PC-9 (cell line): ENCODE results near the gene ZNF438. TPM values are rescaled to one million over a fixed set of nuclear protein-coding genes. Genes with fewer than 3 reads are reported as not detected.
"Not testable (repeated sequence)": the region's sequence is repeated elsewhere in the genome, so short reads cannot be mapped to it uniquely, and the experiment has no call there.

Source experiments
- BruUV-seq: library from RNA; stranded (reverse); fragments of 400-500 nt; replicated peaks from 2 replicates; lab custom pipeline; 2021; lab: Mats Ljungman, UMichigan
- CTCF ChIA-PET: fragments of 300-600 bp; sonication (Branson Sonifier 250); formaldehyde crosslinking; loops from one replicate; lab custom pipeline; 2022; ENCODE audit warnings: antibody characterized with exemption; lab: Charles Lee
- POLR2A ChIA-PET: fragments of 300-600 bp; sonication (Branson Sonifier 250); formaldehyde crosslinking; loops from one replicate; lab custom pipeline; 2022; ENCODE audit warnings: antibody characterized with exemption; ENCODE audit not compliant: unreplicated experiment; lab: Charles Lee
- DNase-seq, 2 experiments: peaks; one replicate each; pipeline versions ENCODE4 v3.0.0 to v3.0.0-alpha.2; 2015 to 2022; ENCODE audit warnings: mixed read lengths in 1 of 2
- H2AFZ ChIP-seq: fragments of 200-600 bp; sonication (generic); 2 replicates; pipeline ENCODE4 v1.8.1; 2017; ENCODE audit warnings: antibody characterized with exemption
- H3F3A ChIP-seq: fragments of 200-600 bp; sonication (generic); 2 replicates; pipeline ENCODE4 v1.8.1; 2017; ENCODE audit warnings: antibody characterized with exemption, mild to moderate bottlenecking, low read depth; ENCODE audit not compliant: insufficient read depth
- H3K27ac ChIP-seq: fragments of 200-600 bp; sonication (generic); 2 replicates; pipeline ENCODE4 v1.6.1; 2016; ENCODE audit warnings: mixed run types
- H3K27me3 ChIP-seq: fragments of 200-600 bp; sonication (generic); 2 replicates; pipeline ENCODE4 v1.6.1; 2016; ENCODE audit warnings: low read depth, mixed run types; ENCODE audit not compliant: insufficient read depth
- H3K36me3 ChIP-seq: fragments of 200-600 bp; sonication (generic); 2 replicates; pipeline ENCODE4 v1.6.1; 2016; ENCODE audit warnings: low read depth, mixed run types
- H3K4me1 ChIP-seq: fragments of 200-600 bp; sonication (generic); replicated peaks from 2 replicates; pipeline ENCODE4 v1.6.1; 2016; ENCODE audit warnings: mixed run types; ENCODE audit not compliant: insufficient read depth
- H3K4me2 ChIP-seq: fragments of 200-600 bp; sonication (generic); 2 replicates; pipeline ENCODE4 v1.6.1; 2017; ENCODE audit warnings: mixed run types
- H3K4me3 ChIP-seq: fragments of 200-600 bp; sonication (generic); 2 replicates; pipeline ENCODE4 v1.6.1; 2016; ENCODE audit warnings: mixed run types
- H3K79me2 ChIP-seq: fragments of 200-600 bp; sonication (generic); 2 replicates; pipeline ENCODE4 v1.6.1; 2017; ENCODE audit warnings: low read depth, mixed run types
- H3K9me2 ChIP-seq: fragments of 200-600 bp; sonication (generic); 2 replicates; pipeline ENCODE4 v1.8.1; 2017; ENCODE audit warnings: mild to moderate bottlenecking; ENCODE audit not compliant: insufficient read depth
- H3K9me3 ChIP-seq: fragments of 200-600 bp; sonication (generic); 2 replicates; pipeline ENCODE4 v1.8.1; 2016; ENCODE audit warnings: low read depth; ENCODE audit not compliant: insufficient read depth
- H4K20me1 ChIP-seq: fragments of 200-600 bp; sonication (generic); 2 replicates; pipeline ENCODE4 v1.8.1; 2017; ENCODE audit not compliant: insufficient read depth
- EZH2 ChIP-seq: fragments of 200-600 bp; sonication (generic); IDR thresholded peaks from 2 replicates; pipeline ENCODE4 v1.8.0; 2017; ENCODE audit warnings: antibody characterized with exemption, low read depth
- intact Hi-C: fragments of 100-400 bp; cut with micrococcal nuclease; formaldehyde crosslinking; loops from one replicate; pipeline ENCODE4 v1.10.0; 2022; ENCODE audit not compliant: unreplicated experiment
- total RNA-seq: library from RNA; stranded (reverse); gene quantifications from 2 replicates; pipeline ENCODE4 v1.2.3, GENCODE V29; 2021
- TF ChIP-seq, protein P1 (sequence below): fragments of 200-600 bp; sonication (generic); conservative IDR thresholded peaks from 2 replicates; pipeline ENCODE4 v1.6.1; 2017; ENCODE audit warnings: mixed run types, antibody characterized with exemption, mild to moderate bottlenecking, moderate library complexity

Gene ZNF438
- total RNA-seq, 1 experiment from 2014 or later, result 4.7 TPM

DNA sequence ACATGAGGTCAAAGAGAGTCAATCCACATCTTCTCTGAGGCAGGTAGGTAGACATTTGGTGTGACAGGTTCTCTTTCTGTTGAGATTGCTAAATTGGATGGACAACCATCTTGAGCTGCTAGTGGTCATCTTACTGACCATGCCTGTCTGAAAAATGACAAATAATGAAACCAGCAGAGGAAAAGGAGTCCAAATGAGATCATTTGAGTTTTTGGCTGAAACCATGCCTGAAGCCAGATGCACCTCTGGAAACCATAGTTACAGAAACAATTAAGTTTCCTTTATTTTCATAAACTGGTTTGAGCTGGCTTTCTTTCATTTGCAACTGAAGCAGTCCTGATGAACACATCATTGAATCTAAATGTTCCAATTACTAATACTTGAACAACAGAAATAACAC lies 100.6 kb downstream of the ZNF438 start:
- no peaks in the 10 kb centered on the region for H3K9me3 ChIP-seq
- no peak overlapping the region for H3K27ac ChIP-seq
- H3K4me1 ChIP-seq, result no peaks in the 10 kb centered on the region
- no peaks in the 10 kb centered on the region for H4K20me1 ChIP-seq
- intact Hi-C loops, result no loop called here
- no peak overlapping the region for H3K4me3 ChIP-seq
- ChIA-PET CTCF (no interaction called here), POLR2A (no interaction called here)
- BruUV-seq, result no TSS peak
- no peak overlapping the region for H3K4me2 ChIP-seq
- no peak for TF ChIP-seq EZH2
- TF ChIP-seq, protein P1, sequence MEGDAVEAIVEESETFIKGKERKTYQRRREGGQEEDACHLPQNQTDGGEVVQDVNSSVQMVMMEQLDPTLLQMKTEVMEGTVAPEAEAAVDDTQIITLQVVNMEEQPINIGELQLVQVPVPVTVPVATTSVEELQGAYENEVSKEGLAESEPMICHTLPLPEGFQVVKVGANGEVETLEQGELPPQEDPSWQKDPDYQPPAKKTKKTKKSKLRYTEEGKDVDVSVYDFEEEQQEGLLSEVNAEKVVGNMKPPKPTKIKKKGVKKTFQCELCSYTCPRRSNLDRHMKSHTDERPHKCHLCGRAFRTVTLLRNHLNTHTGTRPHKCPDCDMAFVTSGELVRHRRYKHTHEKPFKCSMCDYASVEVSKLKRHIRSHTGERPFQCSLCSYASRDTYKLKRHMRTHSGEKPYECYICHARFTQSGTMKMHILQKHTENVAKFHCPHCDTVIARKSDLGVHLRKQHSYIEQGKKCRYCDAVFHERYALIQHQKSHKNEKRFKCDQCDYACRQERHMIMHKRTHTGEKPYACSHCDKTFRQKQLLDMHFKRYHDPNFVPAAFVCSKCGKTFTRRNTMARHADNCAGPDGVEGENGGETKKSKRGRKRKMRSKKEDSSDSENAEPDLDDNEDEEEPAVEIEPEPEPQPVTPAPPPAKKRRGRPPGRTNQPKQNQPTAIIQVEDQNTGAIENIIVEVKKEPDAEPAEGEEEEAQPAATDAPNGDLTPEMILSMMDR, result no peak
- H3K9me2 ChIP-seq, result no peaks in the 10 kb centered on the region
- no peak overlapping the region for H2AFZ ChIP-seq
- no peaks in the 10 kb centered on the region for H3K36me3 ChIP-seq
- no peaks in the 10 kb centered on the region for H3K79me2 ChIP-seq
- DNase-seq, result no peak
- H3K27me3 ChIP-seq, result no peaks in the 10 kb centered on the region
- no peaks in the 10 kb centered on the region for H3F3A ChIP-seq

DNA sequence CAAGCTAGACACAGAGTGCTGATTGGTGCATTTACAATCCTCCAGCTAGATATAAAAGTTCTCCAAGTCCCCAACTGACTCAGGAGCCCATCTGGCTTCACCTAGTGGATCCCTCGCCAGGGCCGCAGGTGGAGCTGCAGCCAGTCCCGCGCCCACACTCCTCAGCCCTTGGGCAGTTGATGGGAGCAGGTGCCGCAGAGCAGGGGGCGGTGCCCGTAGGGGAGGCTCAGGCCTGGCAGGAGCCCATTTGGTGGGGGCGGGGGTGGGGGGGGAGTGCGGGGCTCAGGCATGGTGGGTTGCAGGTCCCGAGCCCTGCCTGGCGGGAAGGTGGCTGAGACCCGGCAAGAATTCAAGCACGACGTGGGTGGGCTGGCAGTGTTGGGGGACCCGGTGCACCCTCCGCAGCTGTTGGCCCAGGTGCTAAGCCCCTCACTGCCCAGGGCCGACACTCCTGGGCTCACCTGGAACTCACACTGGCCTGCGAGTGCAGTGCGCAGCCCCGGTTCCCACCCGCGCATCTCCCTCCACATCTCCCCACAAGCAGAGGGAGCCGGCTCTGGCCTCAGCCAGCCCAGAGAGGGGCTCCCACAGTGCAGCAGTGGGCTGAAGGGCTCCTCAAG lies 101.7 kb downstream of the ZNF438 start:
- Histone ChIP-seq H2AFZ (no peak overlapping the region), H3K4me3 (no peak overlapping the region), H3K4me2 (no peak overlapping the region), H3F3A (no peaks in the 10 kb centered on the region), H3K4me1 (no peaks in the 10 kb centered on the region), H3K36me3 (no peaks in the 10 kb centered on the region), H3K9me2 (no peaks in the 10 kb centered on the region), H3K79me2 (no peaks in the 10 kb centered on the region), H3K9me3 (no peaks in the 10 kb centered on the region), H3K27ac (no peak overlapping the region), H4K20me1 (no peaks in the 10 kb centered on the region), H3K27me3 (no peaks in the 10 kb centered on the region)
- ChIA-PET CTCF (interaction anchor here (0.6 kb wide), 1 partner anchor 709 kb away, joined by 3 read pairs; no protein-coding TSS in a partner anchor), POLR2A (no interaction called here)
- intact Hi-C loops, result no loop called here
- DNase-seq, result no peak
- no peak for TF ChIP-seq EZH2
- TF ChIP-seq, protein P1, result no peak
- no TSS peak for BruUV-seq

DNA sequence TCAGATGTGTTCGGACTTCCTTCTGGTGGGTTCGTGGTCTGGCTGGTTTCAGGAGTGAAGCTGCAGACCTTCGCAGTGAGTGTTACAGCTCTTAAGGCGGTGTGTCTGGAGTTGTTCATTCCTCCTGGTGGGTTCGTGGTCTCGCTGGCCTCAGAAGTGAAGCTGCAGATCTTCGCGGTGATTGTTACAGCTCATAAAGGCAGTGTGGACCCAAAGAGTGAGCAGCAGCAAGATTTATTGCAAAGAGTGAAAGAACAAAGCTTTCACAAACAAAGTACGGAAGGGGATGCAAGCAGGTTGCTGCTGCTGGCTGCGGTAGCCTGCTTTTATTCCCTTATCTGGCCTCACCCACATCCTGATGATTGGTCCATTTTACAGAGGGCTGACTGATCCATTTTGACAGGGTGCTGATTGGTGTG lies 102.3 kb downstream of the ZNF438 start:
- H4K20me1 ChIP-seq, DNase-seq, H3K9me3 ChIP-seq, H3F3A ChIP-seq, H3K4me3 ChIP-seq, H3K27ac ChIP-seq, H3K27me3 ChIP-seq, intact Hi-C loops, H3K9me2 ChIP-seq, H3K4me1 ChIP-seq, H3K36me3 ChIP-seq, H3K4me2 ChIP-seq, POLR2A ChIA-PET, H2AFZ ChIP-seq, BruUV-seq, H3K79me2 ChIP-seq: not testable (repeated sequence)
- CTCF ChIA-PET, result interaction anchor here (0.6 kb wide), 1 partner anchor 709 kb away, joined by 3 read pairs; no protein-coding TSS in a partner anchor

DNA sequence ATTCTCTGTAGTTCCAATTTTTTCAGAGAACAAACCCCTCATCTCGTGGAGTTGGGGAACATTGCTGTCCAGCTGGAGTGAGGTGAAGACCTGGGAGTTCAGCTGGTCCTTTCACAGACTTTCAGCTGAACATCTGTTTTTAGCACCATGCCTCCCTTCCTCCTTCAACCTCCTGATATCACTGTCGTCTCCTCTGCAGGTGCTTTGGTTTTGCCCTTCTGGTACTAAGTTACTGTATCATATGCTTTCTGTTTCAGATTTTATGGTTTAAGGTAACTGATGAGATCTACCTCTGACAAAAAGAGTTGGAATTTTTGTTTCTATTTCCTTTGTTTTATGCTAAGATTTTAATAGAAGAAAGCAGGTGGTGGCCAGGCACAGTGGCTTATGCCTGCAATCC lies 102.9 kb downstream of the ZNF438 start:
- Histone ChIP-seq H3K9me3 (no peaks in the 10 kb centered on the region), H3K4me2 (no peak overlapping the region), H2AFZ (no peak overlapping the region), H3K36me3 (no peaks in the 10 kb centered on the region), H3K4me3 (no peak overlapping the region), H4K20me1 (no peaks in the 10 kb centered on the region), H3F3A (no peaks in the 10 kb centered on the region), H3K4me1 (no peaks in the 10 kb centered on the region), H3K9me2 (no peaks in the 10 kb centered on the region), H3K79me2 (no peaks in the 10 kb centered on the region), H3K27ac (no peak overlapping the region), H3K27me3 (no peaks in the 10 kb centered on the region)
- intact Hi-C loops, result no loop called here
- DNase-seq, result no peak
- POLR2A ChIA-PET, result no interaction called here
- CTCF ChIA-PET, result no interaction called here
- BruUV-seq, result no TSS peak
- TF ChIP-seq EZH2, result no peak
- TF ChIP-seq, protein P1, result no peak
